Keratinocyte (primary cell): ENCODE results near the gene STAM2. TPM values are rescaled to one million over a fixed set of nuclear protein-coding genes. Genes with fewer than 3 reads are reported as not detected.
A peak's percentile ranks its signal among the peaks of the same experiment; 100 is the strongest.

Experiments
- DNase-seq: peaks from one replicate; pipeline ENCODE4 v3.0.0-alpha.2; 2011; ENCODE audit warnings: low read depth, missing footprints, low spot score
- FAIRE-seq: peaks from 2 replicates; lab custom pipeline; 2011; peaks lifted over from hg19 to GRCh38; lab: Jason Lieb, UNC
- H2AFZ ChIP-seq: 2 replicates; pipeline ENCODE4 v1.6.0; 2012; ENCODE audit warnings: low read length, control low read depth, inconsistent platforms; ENCODE audit not compliant: control insufficient read depth
- H3K27ac ChIP-seq: 2 replicates; pipeline ENCODE4 v1.5.1; 2011; ENCODE audit warnings: low read length; ENCODE audit not compliant: control insufficient read depth, insufficient read depth
- H3K27me3 ChIP-seq: 3 replicates; pipeline ENCODE4 v1.6.0; 2011; ENCODE audit warnings: low read length; ENCODE audit not compliant: control insufficient read depth, insufficient read depth; ENCODE audit errors: extremely low read depth
- H3K36me3 ChIP-seq, 2 experiments: 2 replicates in 1 of 2; 3 replicates in 1 of 2; pipeline ENCODE4 v1.5.1; 2011; ENCODE audit warnings: low read length in 2 of 2, mild to moderate bottlenecking in 1 of 2; ENCODE audit not compliant: control insufficient read depth in 2 of 2, insufficient read depth in 2 of 2; ENCODE audit errors: extremely low read depth in 1 of 2
- H3K4me1 ChIP-seq: 3 replicates; pipeline ENCODE4 v1.5.1; 2011; ENCODE audit warnings: low read length; ENCODE audit not compliant: control insufficient read depth, insufficient read depth; ENCODE audit errors: extremely low read depth
- H3K4me2 ChIP-seq: 3 replicates; pipeline ENCODE4 v1.6.0; 2011; ENCODE audit warnings: low read depth, low read length; ENCODE audit not compliant: control insufficient read depth, insufficient read depth; ENCODE audit errors: extremely low read depth
- H3K4me3 ChIP-seq, 3 experiments: fragments of 200-600 bp in 1 of 3; sonication (generic) in 1 of 3; 2 replicates in 2 of 3; 3 replicates in 1 of 3; pipeline ENCODE4 v1.5.1; 2011 to 2016; ENCODE audit warnings: low read length in 3 of 3, mild to moderate bottlenecking in 3 of 3, control low read depth in 2 of 3, inconsistent platforms in 1 of 3, low read depth in 1 of 3, mixed read lengths in 1 of 3, mixed run types in 1 of 3, moderate library complexity in 1 of 3; ENCODE audit not compliant: control insufficient read depth in 2 of 3, insufficient read depth in 2 of 3; ENCODE audit errors: extremely low read depth in 1 of 3
- H3K79me2 ChIP-seq: 2 replicates; pipeline ENCODE4 v1.6.0; 2012; ENCODE audit warnings: low read length; ENCODE audit not compliant: control insufficient read depth, insufficient read depth
- H3K9ac ChIP-seq: 3 replicates; pipeline ENCODE4 v1.6.0; 2011; ENCODE audit warnings: low read length; ENCODE audit not compliant: control insufficient read depth, insufficient read depth; ENCODE audit errors: extremely low read depth
- H3K9me1 ChIP-seq: 3 replicates; pipeline ENCODE4 v1.6.0; 2011; ENCODE audit warnings: low read length; ENCODE audit not compliant: control insufficient read depth, insufficient read depth; ENCODE audit errors: extremely low read depth
- H3K9me3 ChIP-seq: 2 replicates; pipeline ENCODE4 v1.5.1; 2012; ENCODE audit warnings: low read depth, low read length; ENCODE audit not compliant: control insufficient read depth
- H4K20me1 ChIP-seq: 3 replicates; pipeline ENCODE4 v1.6.0; 2011; ENCODE audit warnings: low read length; ENCODE audit not compliant: control insufficient read depth, insufficient read depth; ENCODE audit errors: extremely low read depth
- CTCF ChIP-seq, 3 experiments: IDR thresholded peaks in 1 of 3; conservative IDR thresholded peaks in 1 of 3; optimal IDR thresholded peaks in 1 of 3; 2 replicates in 2 of 3; 3 replicates in 1 of 3; pipeline versions ENCODE3 to v1.5.1; 2011; ENCODE audit warnings: low read length in 3 of 3, mild to moderate bottlenecking in 3 of 3, moderate library complexity in 2 of 3, control low read depth in 1 of 3, inconsistent platforms in 1 of 3; ENCODE audit not compliant: insufficient read depth in 2 of 3; ENCODE audit errors: extremely low read depth in 1 of 3
- EZH2 ChIP-seq: IDR thresholded peaks from one replicate; pipeline ENCODE4 v1.6.1; 2012; ENCODE audit warnings: inconsistent platforms, mild to moderate bottlenecking, low read length, moderate library complexity
- dilution Hi-C: fragments of 300-500 bp; cut with MboI; formaldehyde crosslinking; loops from one replicate; pipeline ENCODE4 v1.7.0; 2020; ENCODE audit warnings: low sequenced_read_pairs; ENCODE audit not compliant: extremely low pct_ligation_motif_present
- polyA plus RNA-seq, 5 experiments: library from polyadenylated mRNA; depleted of rRNA in 3 of 5; stranded (reverse) in 3 of 5; stranded (forward) in 1 of 5; unstranded in 1 of 5; fragments of >200 nt; gene quantifications; 1 replicate in 1 of 5; 2 replicates in 3 of 5; 3 replicates in 1 of 5; pipeline versions ENCODE4 v1.2.1 to v1.2.3, GENCODE V29; 2011 to 2012; ENCODE audit warnings: missing spikeins in 2 of 5, low read depth in 1 of 5, low replicate concordance in 1 of 5

The STAM2 gene
- polyA plus RNA-seq, 1 donor (not counting 4 experiments of a cell fraction or from before 2014, with no cell fraction given) = 20.7 TPM

GRCh38 chr2:152176113-152176714 is 651 bp upstream of the STAM2 start:
- TF ChIP-seq CTCF (optimal IDR thresholded peaks at IDR 0.05 in 1 of 3, IDR thresholded peaks at IDR 0.05 in 1 of 3, conservative IDR thresholded peaks at IDR 0.05 in 1 of 3; ENCODE audit: extremely low read depth in 1 of 3, insufficient read depth in 2 of 3, low read length in 3 of 3) (no peak), EZH2 (no peak)
- Histone ChIP-seq H2AFZ (peak overlapping the region; percentile 100), H3K9ac (peak overlapping the region; percentile 97), H3K4me3 (peak overlapping the region; percentile 69 to 98 (median 86)), H3K9me1 (no peaks in the 10 kb centered on the region), H3K4me1 (peaks cover 18% of the 10 kb centered on the region), H4K20me1 (no peaks in the 10 kb centered on the region), H3K9me3 (no peaks in the 10 kb centered on the region), H3K79me2 (peaks cover 29% of the 10 kb centered on the region), H3K36me3 (no peaks in the 10 kb centered on the region), H3K4me2 (peak overlapping the region; percentile 89), H3K27ac (peak overlapping the region; percentile 93), H3K27me3 (no peaks in the 10 kb centered on the region)
- dilution Hi-C loops = no loop called here
- DNase-seq (no peak), FAIRE-seq (no peak)

GRCh38 chr2:152175012-152175367 is 573 bp downstream of the STAM2 start:
- Histone ChIP-seq H3K9me3 (no peaks in the 10 kb centered on the region), H3K9me1 (no peaks in the 10 kb centered on the region), H2AFZ (peak overlapping the region; percentile 99), H3K27me3 (no peaks in the 10 kb centered on the region), H3K4me3 (peak overlapping the region; percentile 69 to 98 (median 86)), H3K79me2 (peaks cover 38% of the 10 kb centered on the region), H3K27ac (peak overlapping the region; percentile 93), H4K20me1 (no peaks in the 10 kb centered on the region), H3K36me3 (no peaks in the 10 kb centered on the region), H3K9ac (peak overlapping the region; percentile 97), H3K4me1 (peaks cover 18% of the 10 kb centered on the region), H3K4me2 (peak overlapping the region; percentile 89)
- no peak for FAIRE-seq
- no peak for DNase-seq
- dilution Hi-C loops = no loop called here
- TF ChIP-seq CTCF (optimal IDR thresholded peaks at IDR 0.05 in 1 of 3, IDR thresholded peaks at IDR 0.05 in 1 of 3, conservative IDR thresholded peaks at IDR 0.05 in 1 of 3; ENCODE audit: extremely low read depth in 1 of 3, insufficient read depth in 2 of 3, low read length in 3 of 3) = no peak
- no peak for TF ChIP-seq EZH2
